Liver (tissue), 9 donors: ENCODE measurements around the gene GRID2IP. TPM values are rescaled to one million over a fixed set of nuclear protein-coding genes. Genes with fewer than 3 reads are reported as not detected.

Experiments
- DNase-seq: peaks from one replicate; pipeline ENCODE4 v3.0.0-alpha.2; 2017; ENCODE audit warnings: low spot score
- H3K27ac ChIP-seq, 2 donors: one replicate each; pipeline ENCODE4 v1.7.0; 2013; ENCODE audit warnings: inconsistent platforms in 2 of 2, low read length in 2 of 2, control low read depth in 1 of 2, low read depth in 1 of 2, mild to moderate bottlenecking in 1 of 2
- H3K27me3 ChIP-seq, 4 donors: one replicate each; pipeline versions ENCODE4 v1.6.1 to v1.7.0; 2013; ENCODE audit warnings: low read length in 3 of 4, inconsistent platforms in 1 of 4, mild to moderate bottlenecking in 1 of 4, moderate library complexity in 1 of 4; ENCODE audit not compliant: control insufficient read depth in 4 of 4, insufficient read depth in 4 of 4
- H3K36me3 ChIP-seq, 4 donors: one replicate each; pipeline versions ENCODE4 v1.6.1 to v1.7.0; 2013; ENCODE audit warnings: low read length in 3 of 4, mild to moderate bottlenecking in 3 of 4, low read depth in 1 of 4, moderate library complexity in 1 of 4; ENCODE audit not compliant: control insufficient read depth in 4 of 4, insufficient read depth in 3 of 4
- H3K4me1 ChIP-seq, 4 donors: one replicate each; pipeline versions ENCODE4 v1.6.1 to v1.7.0; 2013; ENCODE audit warnings: low read length in 3 of 4, mild to moderate bottlenecking in 3 of 4, moderate library complexity in 1 of 4; ENCODE audit not compliant: control insufficient read depth in 4 of 4, insufficient read depth in 4 of 4
- H3K4me3 ChIP-seq, 3 donors: one replicate each; pipeline versions ENCODE4 v1.6.1 to v1.7.0; 2013; ENCODE audit warnings: low read length in 3 of 3, control low read depth in 1 of 3, low read depth in 1 of 3, mild to moderate bottlenecking in 1 of 3
- H3K9ac ChIP-seq, 2 donors: one replicate each; pipeline ENCODE4 v1.7.0; 2013; ENCODE audit warnings: low read length in 2 of 2, mild to moderate bottlenecking in 2 of 2, moderate library complexity in 2 of 2, control low read depth in 1 of 2, low read depth in 1 of 2
- H3K9me3 ChIP-seq, 4 donors: one replicate each; pipeline versions ENCODE4 v1.6.1 to v1.7.0; 2013; ENCODE audit warnings: low read length in 3 of 4; ENCODE audit not compliant: control insufficient read depth in 4 of 4
- EGR1 ChIP-seq, 2 donors: IDR thresholded peaks; 2 replicates each; pipeline ENCODE4 v1.6.1; 2016 to 2018; ENCODE audit warnings: antibody characterized with exemption in 2 of 2, low read depth in 2 of 2
- FOXA1 ChIP-seq: IDR thresholded peaks from 2 replicates; pipeline ENCODE4 v1.6.1; 2016; ENCODE audit warnings: antibody characterized with exemption
- FOXA2 ChIP-seq: IDR thresholded peaks from 2 replicates; pipeline ENCODE4 v1.6.1; 2016; ENCODE audit warnings: antibody characterized with exemption
- GABPA ChIP-seq, 2 donors: IDR thresholded peaks in 1 of 2; conservative IDR thresholded peaks in 1 of 2; 2 replicates each; pipeline ENCODE4 v1.6.1; 2016; ENCODE audit warnings: antibody characterized with exemption in 2 of 2, mild to moderate bottlenecking in 1 of 2, moderate library complexity in 1 of 2
- HNF4A ChIP-seq, 2 donors: conservative IDR thresholded peaks; 2 replicates each; pipeline ENCODE4 v1.6.1; 2016; ENCODE audit warnings: antibody characterized with exemption in 2 of 2, mild to moderate bottlenecking in 2 of 2
- HNF4G ChIP-seq: IDR thresholded peaks from 2 replicates; pipeline ENCODE4 v1.6.1; 2016; ENCODE audit warnings: antibody characterized with exemption
- JUND ChIP-seq, 2 donors: IDR thresholded peaks; 2 replicates each; pipeline ENCODE4 v1.6.1; 2016; ENCODE audit warnings: antibody characterized with exemption in 2 of 2
- NR2F2 ChIP-seq: IDR thresholded peaks from 2 replicates; pipeline ENCODE4 v1.6.1; 2016; ENCODE audit warnings: antibody characterized with exemption
- RAD21 ChIP-seq, 2 donors: IDR thresholded peaks; 2 replicates each; pipeline ENCODE4 v1.6.1; 2016; ENCODE audit warnings: antibody characterized with exemption in 2 of 2, mild to moderate bottlenecking in 2 of 2
- RXRA ChIP-seq, 2 donors: IDR thresholded peaks; 2 replicates each; pipeline ENCODE4 v1.6.1; 2017 to 2018; ENCODE audit warnings: antibody characterized with exemption in 2 of 2, mild to moderate bottlenecking in 1 of 2
- SP1 ChIP-seq: IDR thresholded peaks from 2 replicates; pipeline ENCODE4 v1.6.1; 2018; ENCODE audit warnings: antibody characterized with exemption, mild to moderate bottlenecking
- TAF1 ChIP-seq: conservative IDR thresholded peaks from 2 replicates; pipeline ENCODE4 v1.6.1; 2016; ENCODE audit warnings: antibody characterized with exemption, mild to moderate bottlenecking
- YY1 ChIP-seq: IDR thresholded peaks from 2 replicates; pipeline ENCODE4 v1.6.1; 2016; ENCODE audit warnings: antibody characterized with exemption, mild to moderate bottlenecking
- WGBS: extraction: QIAGEN DNeasy Blood & Tissue Kit; methylation state at CpG from one replicate; pipeline ENCODE4 v1.1.7; 2013; 5-methylcytosine and 5-hydroxymethylcytosine counted together
- polyA plus RNA-seq, 2 donors: library from polyadenylated mRNA; stranded (reverse) in 1 of 2; unstranded in 1 of 2; fragments of 200-250 nt in 1 of 2; fragments of >200 nt in 1 of 2; fragmentation: Nextera tagmentation in 1 of 2; extraction: Ambion mirVana in 1 of 2; gene quantifications; one replicate each; pipeline versions ENCODE4 v1.2.1 to v1.2.3, GENCODE V29; 2013 to 2015
- total RNA-seq, 2 donors: library from RNA; depleted of rRNA; stranded (reverse); fragments of >200 nt; gene quantifications; one replicate each; pipeline ENCODE4 v1.2.3, GENCODE V29; 2014
- TF ChIP-seq, protein P1 (sequence below): IDR thresholded peaks from 2 replicates; pipeline ENCODE4 v1.6.1; 2016; ENCODE audit warnings: antibody characterized with exemption
- TF ChIP-seq, protein P2 (sequence below): fragments of 150-350 bp; IDR thresholded peaks from 2 replicates; pipeline ENCODE4 v1.5.1; 2017; ENCODE audit warnings: improper control_type of control experiment, low read depth, low read length; ENCODE audit not compliant: missing input control
- TF ChIP-seq, protein P3 (sequence below): IDR thresholded peaks from 2 replicates; pipeline ENCODE4 v1.6.1; 2016; ENCODE audit warnings: antibody characterized with exemption
- TF ChIP-seq, protein P4 (sequence below): IDR thresholded peaks from 2 replicates; pipeline ENCODE4 v1.6.1; 2016; ENCODE audit warnings: antibody characterized with exemption
- TF ChIP-seq, protein P5 (sequence below): IDR thresholded peaks from 2 replicates; pipeline ENCODE4 v1.6.1; 2016; ENCODE audit warnings: antibody characterized with exemption, mild to moderate bottlenecking
- donor health status: healthy.
- donor health status: healthy.
- donor health status: healthy.
- donor health status: healthy.
- donor health status: healthy.

Gene GRID2IP
- total and polyA plus RNA-seq, 4 donors, result 0.05 to 0.08 TPM; not detected in 2

DNA sequence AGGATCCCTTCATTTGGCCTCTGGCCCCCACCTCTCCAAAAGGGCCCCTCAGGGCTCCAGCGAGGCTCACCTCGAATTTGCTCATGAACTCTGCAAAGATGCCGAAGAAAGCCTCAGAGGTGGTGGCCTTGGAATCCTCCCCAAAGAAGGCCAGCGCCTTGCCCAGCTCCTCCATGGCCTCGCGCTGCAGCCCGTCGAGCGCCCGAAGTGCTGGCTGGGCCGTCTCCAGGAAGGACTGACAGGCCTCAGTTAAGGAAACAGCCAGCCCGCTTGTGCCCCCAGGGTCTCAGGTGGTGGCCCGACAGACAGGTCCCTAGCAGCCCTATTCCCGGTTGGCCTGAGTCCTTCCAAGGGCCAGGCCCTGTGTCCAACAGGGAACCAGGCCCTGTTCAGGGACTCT is 53.3 kb downstream of the GRID2IP start:
- H3K9ac ChIP-seq, result no peak overlapping the region
- H3K36me3 ChIP-seq, result no peaks in the 10 kb centered on the region
- no peak overlapping the region for H3K27ac ChIP-seq
- DNase-seq, result no peak
- WGBS, result 93% methylated on average over 14 of the region's 14 CpGs
- no peaks in the 10 kb centered on the region for H3K27me3 ChIP-seq
- H3K4me3 ChIP-seq, result no peak overlapping the region
- no peaks in the 10 kb centered on the region for H3K4me1 ChIP-seq
- no peak for TF ChIP-seq FOXA1
- no peak for TF ChIP-seq SP1
- TF ChIP-seq, protein P1, sequence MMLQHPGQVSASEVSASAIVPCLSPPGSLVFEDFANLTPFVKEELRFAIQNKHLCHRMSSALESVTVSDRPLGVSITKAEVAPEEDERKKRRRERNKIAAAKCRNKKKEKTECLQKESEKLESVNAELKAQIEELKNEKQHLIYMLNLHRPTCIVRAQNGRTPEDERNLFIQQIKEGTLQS, result no peak
- no peak for TF ChIP-seq RAD21 (IDR thresholded peaks at IDR 0.05)
- TF ChIP-seq HNF4G, result no peak
- no peak for TF ChIP-seq HNF4A (conservative IDR thresholded peaks at IDR 0.05)
- no peak for TF ChIP-seq TAF1
- no peak for TF ChIP-seq EGR1 (IDR thresholded peaks at IDR 0.05; ENCODE audit: low read depth in 2 of 2)
- TF ChIP-seq YY1, result no peak
- no peak for TF ChIP-seq FOXA2
- no peak for TF ChIP-seq NR2F2
- no peaks in the 10 kb centered on the region for H3K9me3 ChIP-seq

DNA sequence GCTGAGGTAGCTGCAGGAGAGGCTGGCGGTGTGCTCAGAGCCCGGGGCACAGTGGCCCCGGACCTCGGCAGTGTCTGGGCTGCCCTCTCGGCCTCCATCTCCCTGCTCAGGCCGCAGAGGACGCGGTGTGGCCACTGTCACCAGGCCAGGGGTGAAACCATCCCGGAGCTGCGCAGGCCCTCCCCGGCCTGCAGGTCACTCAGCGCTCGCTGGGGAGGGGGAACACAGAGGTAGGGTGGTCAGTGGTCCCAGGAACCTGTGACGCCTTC is 53.7 kb downstream of the GRID2IP start:
- H3K36me3 ChIP-seq, result no peaks in the 10 kb centered on the region
- no peaks in the 10 kb centered on the region for H3K9me3 ChIP-seq
- no peak for TF ChIP-seq EGR1 (IDR thresholded peaks at IDR 0.05; ENCODE audit: low read depth in 2 of 2)
- TF ChIP-seq SP1, result no peak
- TF ChIP-seq FOXA2, result no peak
- TF ChIP-seq, protein P2, sequence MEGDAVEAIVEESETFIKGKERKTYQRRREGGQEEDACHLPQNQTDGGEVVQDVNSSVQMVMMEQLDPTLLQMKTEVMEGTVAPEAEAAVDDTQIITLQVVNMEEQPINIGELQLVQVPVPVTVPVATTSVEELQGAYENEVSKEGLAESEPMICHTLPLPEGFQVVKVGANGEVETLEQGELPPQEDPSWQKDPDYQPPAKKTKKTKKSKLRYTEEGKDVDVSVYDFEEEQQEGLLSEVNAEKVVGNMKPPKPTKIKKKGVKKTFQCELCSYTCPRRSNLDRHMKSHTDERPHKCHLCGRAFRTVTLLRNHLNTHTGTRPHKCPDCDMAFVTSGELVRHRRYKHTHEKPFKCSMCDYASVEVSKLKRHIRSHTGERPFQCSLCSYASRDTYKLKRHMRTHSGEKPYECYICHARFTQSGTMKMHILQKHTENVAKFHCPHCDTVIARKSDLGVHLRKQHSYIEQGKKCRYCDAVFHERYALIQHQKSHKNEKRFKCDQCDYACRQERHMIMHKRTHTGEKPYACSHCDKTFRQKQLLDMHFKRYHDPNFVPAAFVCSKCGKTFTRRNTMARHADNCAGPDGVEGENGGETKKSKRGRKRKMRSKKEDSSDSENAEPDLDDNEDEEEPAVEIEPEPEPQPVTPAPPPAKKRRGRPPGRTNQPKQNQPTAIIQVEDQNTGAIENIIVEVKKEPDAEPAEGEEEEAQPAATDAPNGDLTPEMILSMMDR, result no peak
- TF ChIP-seq HNF4A (conservative IDR thresholded peaks at IDR 0.05), result no peak
- no peak for TF ChIP-seq HNF4G
- TF ChIP-seq YY1, result no peak
- no peak for TF ChIP-seq GABPA (IDR thresholded peaks at IDR 0.05 in 1 of 2, conservative IDR thresholded peaks at IDR 0.05 in 1 of 2)
- TF ChIP-seq JUND (IDR thresholded peaks at IDR 0.05), result no peak
- no peak for TF ChIP-seq RAD21 (IDR thresholded peaks at IDR 0.05)
- TF ChIP-seq FOXA1, result no peak
- TF ChIP-seq NR2F2, result no peak
- no peak for TF ChIP-seq RXRA (IDR thresholded peaks at IDR 0.05)
- TF ChIP-seq, protein P3, sequence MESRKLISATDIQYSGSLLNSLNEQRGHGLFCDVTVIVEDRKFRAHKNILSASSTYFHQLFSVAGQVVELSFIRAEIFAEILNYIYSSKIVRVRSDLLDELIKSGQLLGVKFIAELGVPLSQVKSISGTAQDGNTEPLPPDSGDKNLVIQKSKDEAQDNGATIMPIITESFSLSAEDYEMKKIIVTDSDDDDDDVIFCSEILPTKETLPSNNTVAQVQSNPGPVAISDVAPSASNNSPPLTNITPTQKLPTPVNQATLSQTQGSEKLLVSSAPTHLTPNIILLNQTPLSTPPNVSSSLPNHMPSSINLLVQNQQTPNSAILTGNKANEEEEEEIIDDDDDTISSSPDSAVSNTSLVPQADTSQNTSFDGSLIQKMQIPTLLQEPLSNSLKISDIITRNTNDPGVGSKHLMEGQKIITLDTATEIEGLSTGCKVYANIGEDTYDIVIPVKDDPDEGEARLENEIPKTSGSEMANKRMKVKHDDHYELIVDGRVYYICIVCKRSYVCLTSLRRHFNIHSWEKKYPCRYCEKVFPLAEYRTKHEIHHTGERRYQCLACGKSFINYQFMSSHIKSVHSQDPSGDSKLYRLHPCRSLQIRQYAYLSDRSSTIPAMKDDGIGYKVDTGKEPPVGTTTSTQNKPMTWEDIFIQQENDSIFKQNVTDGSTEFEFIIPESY, result no peak
- TF ChIP-seq, protein P4, sequence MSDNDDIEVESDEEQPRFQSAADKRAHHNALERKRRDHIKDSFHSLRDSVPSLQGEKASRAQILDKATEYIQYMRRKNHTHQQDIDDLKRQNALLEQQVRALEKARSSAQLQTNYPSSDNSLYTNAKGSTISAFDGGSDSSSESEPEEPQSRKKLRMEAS, result no peak
- TF ChIP-seq, protein P5, sequence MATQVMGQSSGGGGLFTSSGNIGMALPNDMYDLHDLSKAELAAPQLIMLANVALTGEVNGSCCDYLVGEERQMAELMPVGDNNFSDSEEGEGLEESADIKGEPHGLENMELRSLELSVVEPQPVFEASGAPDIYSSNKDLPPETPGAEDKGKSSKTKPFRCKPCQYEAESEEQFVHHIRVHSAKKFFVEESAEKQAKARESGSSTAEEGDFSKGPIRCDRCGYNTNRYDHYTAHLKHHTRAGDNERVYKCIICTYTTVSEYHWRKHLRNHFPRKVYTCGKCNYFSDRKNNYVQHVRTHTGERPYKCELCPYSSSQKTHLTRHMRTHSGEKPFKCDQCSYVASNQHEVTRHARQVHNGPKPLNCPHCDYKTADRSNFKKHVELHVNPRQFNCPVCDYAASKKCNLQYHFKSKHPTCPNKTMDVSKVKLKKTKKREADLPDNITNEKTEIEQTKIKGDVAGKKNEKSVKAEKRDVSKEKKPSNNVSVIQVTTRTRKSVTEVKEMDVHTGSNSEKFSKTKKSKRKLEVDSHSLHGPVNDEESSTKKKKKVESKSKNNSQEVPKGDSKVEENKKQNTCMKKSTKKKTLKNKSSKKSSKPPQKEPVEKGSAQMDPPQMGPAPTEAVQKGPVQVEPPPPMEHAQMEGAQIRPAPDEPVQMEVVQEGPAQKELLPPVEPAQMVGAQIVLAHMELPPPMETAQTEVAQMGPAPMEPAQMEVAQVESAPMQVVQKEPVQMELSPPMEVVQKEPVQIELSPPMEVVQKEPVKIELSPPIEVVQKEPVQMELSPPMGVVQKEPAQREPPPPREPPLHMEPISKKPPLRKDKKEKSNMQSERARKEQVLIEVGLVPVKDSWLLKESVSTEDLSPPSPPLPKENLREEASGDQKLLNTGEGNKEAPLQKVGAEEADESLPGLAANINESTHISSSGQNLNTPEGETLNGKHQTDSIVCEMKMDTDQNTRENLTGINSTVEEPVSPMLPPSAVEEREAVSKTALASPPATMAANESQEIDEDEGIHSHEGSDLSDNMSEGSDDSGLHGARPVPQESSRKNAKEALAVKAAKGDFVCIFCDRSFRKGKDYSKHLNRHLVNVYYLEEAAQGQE, result no peak
- TF ChIP-seq, protein P1, result no peak
- TF ChIP-seq TAF1, result no peak
- H3K27ac ChIP-seq, result no peak overlapping the region
- no peak overlapping the region for H3K4me3 ChIP-seq
- no peak for DNase-seq
- H3K9ac ChIP-seq, result no peak overlapping the region
- no peaks in the 10 kb centered on the region for H3K4me1 ChIP-seq
- no peaks in the 10 kb centered on the region for H3K27me3 ChIP-seq
- 93% methylated on average over 14 of the region's 14 CpGs for WGBS
